ENCODE data around the gene CHML.

DNA sequence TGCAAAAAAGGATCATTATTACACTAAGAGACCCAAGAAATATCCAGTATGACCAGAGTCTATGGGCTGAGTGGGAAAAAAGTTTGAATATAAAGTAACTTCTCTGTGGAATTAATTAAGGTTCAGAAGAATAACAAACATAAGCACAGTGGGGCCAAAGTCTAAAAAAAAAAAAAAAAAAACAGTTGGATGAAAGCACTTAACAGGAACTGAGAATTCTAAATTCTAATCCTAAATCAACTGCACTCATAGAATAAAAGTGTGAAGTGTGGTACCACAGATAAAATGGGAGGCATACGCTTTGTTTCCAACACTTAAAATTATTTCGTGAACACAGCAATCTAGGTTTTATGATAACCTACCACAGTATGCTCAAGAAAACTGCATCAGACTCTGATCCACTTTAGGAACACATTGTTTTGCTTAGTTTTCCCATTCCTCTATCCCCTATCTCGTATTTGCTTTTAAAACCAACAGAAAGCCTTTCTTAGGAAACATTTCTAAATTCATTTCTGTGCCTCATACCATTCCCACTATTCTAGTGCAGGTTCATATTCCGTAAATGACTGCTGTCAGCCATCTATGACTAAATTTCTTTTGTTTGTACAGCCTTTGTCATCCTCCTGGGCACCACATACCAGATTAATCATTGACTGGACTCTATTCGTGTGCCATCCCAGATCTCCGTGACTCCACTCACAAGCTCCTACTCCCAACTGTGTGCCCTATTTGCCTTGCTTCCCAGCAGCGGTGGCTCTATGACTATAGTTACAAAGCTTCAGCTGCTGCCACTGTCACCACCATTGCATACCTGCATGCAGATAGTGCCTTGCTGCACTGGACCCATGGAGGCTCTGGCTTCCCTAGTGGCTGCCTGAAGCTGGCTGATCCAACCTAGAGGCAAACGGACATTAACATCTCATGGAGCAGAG, 24.9 kb downstream of the CHML start:
- TF ChIP-seq, protein P1, sequence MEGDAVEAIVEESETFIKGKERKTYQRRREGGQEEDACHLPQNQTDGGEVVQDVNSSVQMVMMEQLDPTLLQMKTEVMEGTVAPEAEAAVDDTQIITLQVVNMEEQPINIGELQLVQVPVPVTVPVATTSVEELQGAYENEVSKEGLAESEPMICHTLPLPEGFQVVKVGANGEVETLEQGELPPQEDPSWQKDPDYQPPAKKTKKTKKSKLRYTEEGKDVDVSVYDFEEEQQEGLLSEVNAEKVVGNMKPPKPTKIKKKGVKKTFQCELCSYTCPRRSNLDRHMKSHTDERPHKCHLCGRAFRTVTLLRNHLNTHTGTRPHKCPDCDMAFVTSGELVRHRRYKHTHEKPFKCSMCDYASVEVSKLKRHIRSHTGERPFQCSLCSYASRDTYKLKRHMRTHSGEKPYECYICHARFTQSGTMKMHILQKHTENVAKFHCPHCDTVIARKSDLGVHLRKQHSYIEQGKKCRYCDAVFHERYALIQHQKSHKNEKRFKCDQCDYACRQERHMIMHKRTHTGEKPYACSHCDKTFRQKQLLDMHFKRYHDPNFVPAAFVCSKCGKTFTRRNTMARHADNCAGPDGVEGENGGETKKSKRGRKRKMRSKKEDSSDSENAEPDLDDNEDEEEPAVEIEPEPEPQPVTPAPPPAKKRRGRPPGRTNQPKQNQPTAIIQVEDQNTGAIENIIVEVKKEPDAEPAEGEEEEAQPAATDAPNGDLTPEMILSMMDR (IDR thresholded peaks at IDR 0.05) = no peak
- no peak for TF ChIP-seq EZH2 (IDR thresholded peaks at IDR 0.05; ENCODE audit: borderline replicate concordance, insufficient read depth, low read depth, low read length, poor library complexity, severe bottlenecking)
